GM23338 (cell line): ENCODE results near the gene UST. TPM values are rescaled to one million over a fixed set of nuclear protein-coding genes. Genes with fewer than 3 reads are reported as not detected.

ENCODE experiments used
- ATAC-seq: fragments of 200-7000 bp; cut with Tn5 transposase; 3 replicates; pipeline ENCODE4 v1.9.1; 2020
- DNase-seq: peaks from one replicate; pipeline ENCODE4 v3.0.0-alpha.2; 2015; ENCODE audit warnings: low spot score
- H2AFZ ChIP-seq: fragments of 200-600 bp; sonication (generic); 2 replicates; pipeline ENCODE4 v1.8.0; 2016; ENCODE audit warnings: antibody characterized with exemption, mild to moderate bottlenecking, moderate library complexity
- H3F3A ChIP-seq: fragments of 200-600 bp; sonication (generic); replicated peaks from 2 replicates; pipeline ENCODE4 v1.8.0; 2017; ENCODE audit warnings: antibody characterized with exemption, mixed run types, low read depth
- H3K27ac ChIP-seq: fragments of 200-600 bp; sonication (generic); 2 replicates; pipeline ENCODE4 v1.6.1; 2016; ENCODE audit warnings: low read depth
- H3K27me3 ChIP-seq: fragments of 200-600 bp; sonication (generic); 2 replicates; pipeline ENCODE4 v1.8.0; 2016; ENCODE audit warnings: mild to moderate bottlenecking, mixed run types, moderate library complexity; ENCODE audit not compliant: insufficient read depth
- H3K36me3 ChIP-seq: fragments of 200-600 bp; sonication (generic); 2 replicates; pipeline ENCODE4 v1.8.0; 2016; ENCODE audit warnings: mild to moderate bottlenecking; ENCODE audit not compliant: insufficient read depth
- H3K4me1 ChIP-seq: fragments of 200-600 bp; sonication (generic); 2 replicates; pipeline ENCODE4 v1.8.0; 2016; ENCODE audit warnings: mild to moderate bottlenecking, moderate library complexity; ENCODE audit not compliant: insufficient read depth
- H3K4me2 ChIP-seq: fragments of 200-600 bp; sonication (generic); 2 replicates; pipeline ENCODE4 v1.7.1; 2017; ENCODE audit warnings: mixed run types
- H3K4me3 ChIP-seq: fragments of 200-600 bp; sonication (generic); 2 replicates; pipeline ENCODE4 v1.6.1; 2016; ENCODE audit warnings: mixed run types
- H3K79me2 ChIP-seq: fragments of 200-600 bp; sonication (generic); replicated peaks from 2 replicates; pipeline ENCODE4 v1.8.0; 2017; ENCODE audit warnings: mild to moderate bottlenecking; ENCODE audit not compliant: insufficient read depth
- H3K9me2 ChIP-seq: fragments of 200-600 bp; sonication (generic); 2 replicates; pipeline ENCODE4 v1.8.0; 2017; ENCODE audit not compliant: insufficient read depth
- H4K20me1 ChIP-seq: fragments of 200-600 bp; sonication (generic); replicated peaks from 2 replicates; pipeline ENCODE4 v1.8.0; 2017; ENCODE audit warnings: mild to moderate bottlenecking; ENCODE audit not compliant: insufficient read depth
- H3K27ac Mint-ChIP-seq: 2 replicates; pipeline ENCODE4 v1.8.0; 2020; ENCODE audit warnings: inconsistent platforms, mild to moderate bottlenecking, moderate library complexity, mixed read lengths
- H3K27me3 Mint-ChIP-seq: 3 replicates; pipeline ENCODE4 v1.8.0; 2022; ENCODE audit warnings: low read depth, mild to moderate bottlenecking, moderate library complexity, mixed read lengths, inconsistent platforms; ENCODE audit not compliant: insufficient read depth, poor library complexity
- H3K36me3 Mint-ChIP-seq: 3 replicates; pipeline ENCODE4 v1.8.0; 2021; ENCODE audit warnings: low read depth, mild to moderate bottlenecking, inconsistent platforms, moderate library complexity, mixed read lengths
- H3K4me1 Mint-ChIP-seq: 3 replicates; pipeline ENCODE4 v1.8.0; 2020; ENCODE audit warnings: mild to moderate bottlenecking, inconsistent platforms, mixed read lengths
- H3K4me3 Mint-ChIP-seq: 3 replicates; pipeline ENCODE4 v1.8.0; 2021; ENCODE audit warnings: moderate library complexity, mild to moderate bottlenecking, inconsistent platforms, mixed read lengths
- H3K9me3 Mint-ChIP-seq: 3 replicates; pipeline ENCODE4 v1.8.0; 2020; ENCODE audit warnings: moderate library complexity, mild to moderate bottlenecking, inconsistent platforms, mixed read lengths
- CREB1 ChIP-seq: fragments of 250-450 bp; sonication (Bioruptor Pico); IDR thresholded peaks from 2 replicates; pipeline ENCODE4 v1.5.0; 2020; ENCODE audit warnings: low read depth, mild to moderate bottlenecking, moderate library complexity
- CTCF ChIP-seq, 2 experiments: fragments of 200-600 bp in 1 of 2; sonication (generic) in 1 of 2; conservative IDR thresholded peaks; 2 replicates each; pipeline versions ENCODE4 v1.5.1 to v1.6.1; 2016 to 2017; ENCODE audit warnings: antibody characterized with exemption in 2 of 2, low read depth in 2 of 2, mild to moderate bottlenecking in 2 of 2, moderate library complexity in 1 of 2
- ETS1 ChIP-seq: IDR thresholded peaks from 2 replicates; pipeline ENCODE4 v1.6.1; 2016; ENCODE audit warnings: antibody characterized with exemption
- JUNB ChIP-seq: IDR thresholded peaks from one replicate; pipeline ENCODE4 v1.6.1; 2016; ENCODE audit warnings: antibody characterized with exemption; ENCODE audit not compliant: unreplicated experiment
- NANOG ChIP-seq: IDR thresholded peaks from 2 replicates; pipeline ENCODE4 v1.6.1; 2016; ENCODE audit warnings: antibody characterized with exemption, borderline replicate concordance
- REST ChIP-seq: IDR thresholded peaks from one replicate; pipeline ENCODE4 v1.6.1; 2018; ENCODE audit warnings: antibody characterized with exemption; ENCODE audit not compliant: unreplicated experiment
- STAT1 ChIP-seq: IDR thresholded peaks from one replicate; pipeline ENCODE4 v1.6.1; 2016; ENCODE audit warnings: antibody characterized with exemption; ENCODE audit not compliant: unreplicated experiment
- ZNF114 ChIP-seq: fragments of 250-450 bp; sonication (Bioruptor Pico); IDR thresholded peaks from 2 replicates; pipeline ENCODE4 v1.5.0; 2020; ENCODE audit warnings: mild to moderate bottlenecking, moderate library complexity
- ZNF462 ChIP-seq: fragments of 250-450 bp; sonication (Bioruptor Pico); IDR thresholded peaks from 2 replicates; pipeline ENCODE4 v1.5.0; 2020; ENCODE audit warnings: mild to moderate bottlenecking, moderate library complexity
- polyA plus RNA-seq: library from polyadenylated mRNA; unstranded; fragments of >200 nt; fragmentation: Nextera tagmentation; extraction: Ambion mirVana; gene quantifications from 2 replicates; pipeline ENCODE4 v1.2.1, GENCODE V29; 2016
- total RNA-seq: library from RNA; depleted of rRNA; stranded (reverse); fragments of >200 nt; shearing (Covaris generic); gene quantifications from 2 replicates; pipeline ENCODE4 v1.2.3, GENCODE V29; 2014

Gene UST
- total and polyA plus RNA-seq, 2 experiments from 2014 or later, result 12.6 to 33.0 TPM

- Histone ChIP-seq H4K20me1 (no peaks in the 10 kb centered on the region), H3K4me2 (no peak overlapping the region), H3F3A (no peaks in the 10 kb centered on the region), H3K27me3 (no peaks in the 10 kb centered on the region), H2AFZ (no peak overlapping the region), H3K79me2 (no peaks in the 10 kb centered on the region; the same call in 1 of the 2 replicates), H3K4me3 (no peak overlapping the region), H3K9me2 (no peaks in the 10 kb centered on the region; the same call in 1 of the 2 replicates), H3K4me1 (peaks cover 60% of the 10 kb centered on the region), H3K36me3 (no peaks in the 10 kb centered on the region; the same call in 1 of the 2 replicates), H3K27ac (no peak overlapping the region)
- DNase-seq (no peak), ATAC-seq (no peak)
- Mint-ChIP-seq H3K36me3 (peaks cover 43% of the 10 kb centered on the region), H3K4me3 (no peak overlapping the region), H3K27ac (peak overlapping the region; percentile 48; the same call in 1 of the 2 replicates), H3K9me3 (no peaks in the 10 kb centered on the region), H3K27me3 (peaks cover 27% of the 10 kb centered on the region), H3K4me1 (peaks cover 79% of the 10 kb centered on the region)
- no peak for TF ChIP-seq ZNF462
- TF ChIP-seq ZNF114, result no peak
- no peak for TF ChIP-seq CTCF (conservative IDR thresholded peaks at IDR 0.05; ENCODE audit: low read depth in 2 of 2)
- no peak for TF ChIP-seq ETS1
- TF ChIP-seq REST, result no peak
- no peak for TF ChIP-seq NANOG
- no peak for TF ChIP-seq JUNB
- TF ChIP-seq CREB1 (CRISPR knock-in tag), result no peak
- TF ChIP-seq STAT1, result no peak
Measured at GRCh38 chr6:148965287-148965686, 218.5 kb downstream of the UST start.
